ENCODE results near the gene ZP1.
"Not testable (repeated sequence)": the region's sequence is repeated elsewhere in the genome, so short reads cannot be mapped to it uniquely, and the experiment has no call there.

Gene ZP1

DNA sequence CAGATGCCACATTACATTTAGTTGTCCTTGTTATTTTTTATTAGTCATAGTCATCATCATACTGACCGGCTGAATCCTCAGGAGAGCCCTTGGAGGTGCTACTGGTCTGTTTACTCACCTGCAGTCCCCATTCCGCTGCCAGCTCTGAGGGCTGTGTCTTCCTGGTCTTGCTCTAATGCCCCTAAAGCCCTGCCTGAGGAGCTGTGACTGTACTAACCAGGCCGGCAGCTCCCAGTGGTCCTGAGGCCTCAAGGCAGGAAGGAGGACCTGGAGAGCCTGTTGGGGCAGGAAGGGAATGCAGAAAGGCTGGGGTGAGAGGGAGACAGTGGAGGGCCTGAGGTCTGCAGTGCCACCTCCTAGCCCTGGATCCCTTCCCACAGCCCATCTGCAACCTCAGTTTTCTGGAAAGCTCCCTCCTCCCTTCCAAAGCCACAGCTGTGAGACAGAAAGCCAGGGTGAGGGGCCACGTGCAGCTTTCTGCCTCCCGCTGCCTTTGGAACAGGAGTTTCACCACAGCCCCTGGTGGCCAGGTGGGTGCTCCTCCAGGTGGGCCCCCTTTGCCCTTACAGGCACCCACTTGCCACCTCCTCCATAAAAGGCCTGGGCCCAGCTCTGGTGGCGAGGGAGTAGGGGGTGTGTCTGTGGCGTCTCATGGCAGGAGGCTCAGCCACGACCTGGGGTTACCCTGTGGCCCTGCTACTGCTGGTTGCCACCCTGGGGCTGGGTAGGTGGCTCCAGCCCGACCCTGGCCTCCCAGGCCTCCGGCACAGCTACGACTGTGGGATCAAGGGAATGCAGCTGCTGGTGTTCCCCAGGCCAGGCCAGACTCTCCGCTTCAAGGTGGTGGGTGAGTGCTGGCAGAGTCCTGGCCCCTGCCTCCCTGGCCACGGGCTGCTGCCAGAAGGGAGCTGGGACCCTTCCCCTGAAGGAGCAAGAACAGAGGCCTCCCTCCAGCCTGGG is at the start of gene ZP1:
Gene ZP1 (plus strand): TSS at position 632 of the 960 bp plus-strand sequence. CDS start 20 bp downstream, at position 652.
- no peak for DNase-seq

DNA sequence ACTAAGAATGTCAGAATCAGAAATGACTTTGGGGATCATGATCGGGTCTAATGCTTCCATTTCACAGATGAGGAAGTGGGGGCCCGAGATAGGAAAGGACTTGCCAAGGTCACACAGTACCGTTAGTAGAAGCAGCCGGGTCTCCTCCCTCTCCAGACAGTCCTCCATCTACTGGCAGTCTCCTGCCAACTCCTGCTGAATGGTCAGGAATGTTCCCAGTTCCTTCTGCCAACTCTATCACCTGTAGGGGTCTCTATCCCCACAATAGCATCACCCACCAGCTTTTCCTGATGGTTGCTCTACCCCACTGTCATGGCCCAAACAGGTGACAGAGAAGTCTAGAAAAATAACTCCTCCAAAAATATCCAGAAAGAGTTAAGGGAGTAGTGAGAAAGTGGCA is 49.3 kb upstream of the ZP1 start:
- no peak for DNase-seq

GRCh38 chr11:60821827-60822599 is 45.3 kb upstream of the ZP1 start:
- DNase-seq, result no peak

GRCh38 chr11:60823745-60824306 is 43.5 kb upstream of the ZP1 start:
- not testable (repeated sequence) for DNase-seq

GRCh38 chr11:60825118-60825517 is 42.2 kb upstream of the ZP1 start:
- DNase-seq, result no peak

DNA sequence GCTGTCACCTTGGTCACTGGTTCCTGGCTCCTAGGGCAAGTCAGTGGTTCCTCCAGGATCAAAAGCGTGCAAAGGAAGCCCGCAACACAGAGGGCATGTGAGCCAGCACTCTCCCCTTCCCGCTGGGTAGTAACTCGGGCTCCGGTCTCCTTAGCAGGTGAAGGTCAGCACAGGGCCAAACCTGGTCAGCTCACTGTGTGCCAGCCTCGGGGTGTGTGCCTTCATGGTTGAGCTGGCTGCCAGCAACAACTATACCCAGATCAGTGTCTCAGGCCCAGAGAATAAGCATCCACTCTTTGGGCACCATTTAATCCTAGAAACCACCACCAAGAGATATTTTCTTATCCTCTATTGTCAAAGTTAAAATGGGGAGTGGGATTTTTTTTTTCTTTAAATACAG is 41.6 kb upstream of the ZP1 start:
- DNase-seq, result no peak

DNA sequence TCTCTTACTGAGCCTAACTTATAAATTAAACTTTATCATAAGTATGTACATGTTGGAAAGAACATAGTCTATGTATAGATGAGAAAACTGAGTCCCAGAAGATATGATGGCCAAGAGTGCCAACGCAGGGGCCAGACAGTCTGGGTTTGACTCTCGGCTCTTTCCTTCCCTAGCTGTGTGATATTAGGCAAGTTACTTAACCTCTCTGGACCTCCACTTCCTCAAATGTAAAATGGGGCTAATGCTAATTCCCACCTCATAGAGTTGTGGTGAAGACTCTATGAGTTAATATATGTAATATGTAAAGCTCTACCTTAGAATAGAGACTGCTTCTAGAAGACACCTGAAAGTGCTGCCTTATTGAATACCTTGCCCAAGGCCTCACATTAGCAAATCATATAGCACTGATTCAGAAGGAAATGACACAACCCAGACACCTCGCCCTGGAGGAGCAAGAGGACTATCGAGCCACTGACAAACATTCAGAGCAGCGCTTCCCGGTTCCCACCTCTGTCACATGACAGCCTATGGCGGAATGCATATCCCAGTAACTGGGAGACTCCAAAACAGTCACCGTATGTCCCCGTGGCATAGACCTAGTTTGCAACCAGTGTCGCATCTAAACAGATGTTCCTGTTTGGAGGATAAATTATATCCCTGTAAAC is 36.7 kb upstream of the ZP1 start:
- DNase-seq, result no peak

DNA sequence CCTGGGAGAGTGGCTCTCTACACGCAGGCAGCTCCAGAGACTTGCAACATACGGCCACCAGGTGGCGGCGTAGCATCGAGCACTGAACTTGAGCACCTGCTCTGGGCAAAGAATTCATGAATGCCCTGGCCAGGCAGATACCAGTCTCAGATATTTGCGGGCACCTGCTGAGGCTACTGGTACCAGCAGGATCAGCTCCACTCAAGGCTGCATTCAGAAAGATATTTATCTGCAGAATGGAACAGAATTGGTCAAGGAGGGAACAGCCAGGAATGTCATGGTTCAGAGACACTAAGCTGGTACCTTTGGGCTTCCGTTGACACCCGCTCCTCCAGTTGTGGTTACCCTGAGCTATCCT is 36.2 kb upstream of the ZP1 start:
- peak; percentile 78 for DNase-seq

DNA sequence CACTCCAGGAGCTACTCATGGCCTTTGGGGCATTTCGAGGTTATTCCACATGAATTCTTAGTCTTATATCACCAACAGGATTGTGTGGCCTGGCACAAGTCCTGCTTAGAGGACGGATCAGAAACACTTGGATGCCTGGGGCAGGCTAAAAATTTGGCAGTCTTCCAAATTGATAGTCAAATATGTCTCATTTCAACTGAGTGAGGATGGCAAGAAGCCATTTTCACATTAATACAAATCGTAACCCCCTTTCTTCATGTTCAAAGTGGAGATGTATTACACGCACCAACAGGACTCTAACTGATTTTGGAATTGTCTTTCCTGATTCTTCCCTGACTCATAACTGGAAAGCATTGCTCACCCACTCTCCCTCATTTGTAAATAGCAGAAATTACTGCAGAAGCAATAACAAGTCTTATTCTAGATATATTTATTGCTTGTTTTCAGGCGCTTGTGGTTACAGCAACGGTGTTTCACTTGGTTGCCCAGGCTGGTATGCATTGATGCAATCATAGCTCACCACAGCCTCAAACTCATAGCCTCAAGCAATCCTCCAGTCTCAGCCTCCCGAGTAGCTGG is 35.8 kb upstream of the ZP1 start:
- peak; percentile 52 for DNase-seq

DNA sequence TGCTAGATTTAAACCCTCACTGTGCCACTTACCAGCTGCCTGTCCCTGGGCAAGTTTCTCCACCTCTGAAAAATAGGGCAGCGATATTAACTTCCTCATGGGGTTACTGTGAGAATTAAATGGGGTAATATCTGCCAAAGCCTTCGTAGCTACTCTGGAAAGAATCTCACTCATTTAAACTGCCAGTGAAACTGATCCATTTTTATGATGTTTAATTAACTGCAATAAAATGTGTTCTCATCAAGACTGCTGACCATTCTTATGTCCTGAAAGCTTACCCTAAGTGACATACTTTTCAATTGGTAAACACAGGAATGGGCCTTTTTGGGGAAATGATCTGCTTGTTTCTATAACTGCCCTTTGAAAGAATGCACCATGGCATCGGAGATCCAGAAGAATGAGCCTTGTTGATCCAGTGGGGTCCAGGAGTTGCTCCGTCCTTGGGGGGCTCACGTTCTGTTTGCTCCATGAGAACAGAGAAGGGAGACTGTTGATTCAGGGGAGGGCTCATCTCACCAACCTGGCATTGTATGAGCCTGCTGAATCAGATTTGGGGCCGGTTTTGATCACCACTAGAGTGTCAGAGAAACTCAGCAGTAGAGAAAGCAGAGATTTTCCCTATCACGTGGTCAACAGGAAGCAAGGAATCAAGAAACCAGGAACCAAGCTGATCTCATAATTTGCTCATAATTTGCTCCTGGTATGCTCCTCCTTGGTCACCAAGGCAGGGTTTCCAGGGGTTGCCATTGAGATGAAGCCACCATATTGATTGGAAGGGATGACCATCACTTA is 32.4 kb upstream of the ZP1 start:
- no peak for DNase-seq

DNA sequence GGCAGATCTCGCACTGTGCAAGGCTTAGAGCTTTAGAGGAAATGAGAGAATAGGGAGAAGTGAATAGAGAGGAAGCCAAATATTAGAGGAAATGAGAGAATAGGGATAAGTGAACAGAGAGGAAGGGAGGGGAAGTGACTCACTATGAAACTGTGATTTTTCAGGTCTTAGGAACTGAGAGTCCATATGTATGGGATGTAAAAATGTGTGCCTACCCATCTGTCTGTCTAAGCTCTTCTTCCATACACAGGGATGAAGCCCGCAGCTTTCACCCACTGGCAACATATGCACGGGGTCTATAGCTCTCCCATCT is 31.9 kb upstream of the ZP1 start:
- DNase-seq, result no peak

GRCh38 chr11:60836866-60837515 is 30.4 kb upstream of the ZP1 start:
- no peak for DNase-seq

GRCh38 chr11:60838132-60838531 is 29.2 kb upstream of the ZP1 start:
- DNase-seq, result no peak

DNA sequence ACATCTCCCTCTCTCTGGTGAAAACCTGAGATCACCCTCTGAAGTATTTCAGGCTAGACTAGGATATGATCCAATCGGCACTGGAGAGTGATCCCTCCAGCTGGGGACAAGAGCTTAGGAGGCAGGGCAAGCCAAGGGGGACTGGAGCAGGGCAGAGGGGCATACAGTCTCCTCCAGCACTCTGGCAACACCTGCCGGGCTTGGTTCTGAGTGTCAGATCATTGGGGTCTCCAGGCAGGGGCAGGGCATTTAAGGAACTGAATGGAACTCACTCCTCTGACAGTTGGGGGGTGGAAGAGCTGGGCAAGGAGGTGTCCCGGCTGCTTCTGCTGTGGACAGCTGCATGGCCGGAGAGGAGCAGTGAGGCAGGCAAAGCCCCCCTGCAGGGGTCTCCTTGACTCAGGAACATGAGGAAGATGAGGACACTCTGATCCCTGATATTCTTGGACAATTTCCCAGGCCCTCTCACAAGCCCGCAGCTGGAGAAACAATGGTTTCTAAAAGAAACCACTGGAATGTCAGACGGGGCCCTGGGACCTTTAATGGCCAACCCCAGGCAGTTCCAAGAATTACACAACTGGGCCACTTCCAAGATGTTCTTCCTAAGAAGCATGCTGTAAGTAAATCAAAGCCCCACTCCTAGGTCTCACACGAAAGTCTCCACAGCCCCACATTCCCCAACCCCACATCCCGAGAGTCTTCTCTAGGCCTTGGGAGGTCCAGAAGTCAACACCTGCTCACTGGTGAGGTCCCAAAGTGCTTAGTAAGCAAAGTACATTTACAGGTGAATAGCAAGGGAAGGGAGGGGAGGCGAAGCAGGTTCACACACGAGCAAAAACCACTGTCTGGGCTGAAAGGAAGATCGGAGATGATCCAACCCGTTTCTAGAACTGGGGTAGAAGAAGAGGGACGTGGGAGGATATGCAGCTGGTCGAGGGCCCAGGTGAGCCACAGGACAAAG is 26.6 kb upstream of the ZP1 start:
- no peak for DNase-seq

DNA sequence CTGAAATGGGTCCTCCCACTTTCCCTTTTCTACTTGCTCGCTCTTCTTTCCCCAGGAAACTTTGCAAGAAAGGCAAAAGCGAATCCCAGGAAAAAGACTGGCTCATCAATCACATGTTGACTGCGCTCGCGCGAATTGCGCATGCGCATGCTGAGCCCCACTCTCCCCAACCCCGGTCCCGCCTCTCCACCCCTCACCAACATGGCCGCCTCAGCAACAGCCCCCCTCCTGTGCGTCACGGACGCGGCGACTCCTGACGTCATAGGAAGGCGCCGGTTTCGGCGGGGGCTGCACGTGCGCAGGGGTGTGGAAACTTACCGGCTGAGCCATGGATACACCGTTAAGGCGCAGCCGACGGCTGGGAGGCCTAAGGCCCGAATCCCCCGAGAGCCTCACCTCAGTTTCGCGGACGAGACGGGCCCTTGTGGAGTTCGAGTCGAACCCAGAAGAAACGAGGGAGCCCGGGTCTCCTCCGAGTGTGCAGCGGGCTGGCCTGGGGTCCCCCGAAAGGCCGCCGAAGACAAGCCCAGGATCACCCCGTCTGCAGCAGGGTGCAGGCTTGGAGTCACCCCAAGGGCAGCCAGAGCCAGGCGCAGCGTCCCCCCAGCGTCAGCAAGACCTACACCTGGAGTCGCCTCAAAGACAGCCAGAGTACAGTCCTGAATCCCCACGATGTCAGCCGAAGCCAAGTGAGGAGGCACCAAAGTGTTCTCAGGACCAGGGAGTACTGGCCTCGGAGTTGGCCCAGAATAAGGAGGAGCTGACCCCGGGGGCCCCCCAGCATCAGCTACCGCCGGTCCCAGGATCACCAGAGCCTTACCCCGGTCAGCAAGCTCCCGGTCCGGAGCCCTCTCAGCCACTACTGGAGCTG is 25.3 kb upstream of the ZP1 start, which contains the start of gene CCDC86:
Gene CCDC86 (plus strand): TSS at position 317 of the 871 bp plus-strand sequence. CDS start 12 bp downstream, at position 329.
- peak; percentile 87 for DNase-seq

- DNase-seq, result no peak
Observed at GRCh38 chr11:60842668-60843600, 24.4 kb upstream of the ZP1 start.

GRCh38 chr11:60844045-60844869 is 23.1 kb upstream of the ZP1 start:
- peak; percentile 13 for DNase-seq
